SK-N-SH (cell line): ENCODE data around the gene CADPS2. TPM values are rescaled to one million over a fixed set of nuclear protein-coding genes. Genes with fewer than 3 reads are reported as not detected.

Experiments
- CTCF ChIA-PET: fragments of 300-600, 350-600 bp; formaldehyde crosslinking; extraction: SDS; loops from one replicate; lab custom pipeline; 2021; lab: Yijun Ruan, JAX
- POLR2A ChIA-PET: fragments of 350-600 bp; sonication (Branson Sonifier 250); formaldehyde crosslinking; extraction: SDS; loops from one replicate; lab custom pipeline; 2020; ENCODE audit warnings: antibody characterized with exemption, inconsistent platforms; lab: Yijun Ruan, JAX
- DNase-seq: peaks from one replicate; pipeline ENCODE4 v3.0.0; 2012
- H2AFZ ChIP-seq: fragments of 200-600 bp; sonication (generic); 2 replicates; pipeline ENCODE4 v1.8.1; 2016; ENCODE audit warnings: antibody characterized with exemption, mild to moderate bottlenecking, low read depth
- H3F3A ChIP-seq: fragments of 200-600 bp; sonication (generic); replicated peaks from 2 replicates; pipeline ENCODE3; 2016; ENCODE audit warnings: antibody characterized with exemption, mild to moderate bottlenecking; ENCODE audit not compliant: insufficient read depth
- H3K27ac ChIP-seq, 2 experiments: fragments of 200-500 bp in 1 of 2; fragments of 200-600 bp in 1 of 2; sonication (Bioruptor generic) in 1 of 2; sonication (generic), shearing (Covaris generic) in 1 of 2; 2 replicates each; pipeline versions ENCODE4 v1.5.1 to v1.6.1; 2014 to 2016; ENCODE audit warnings: low read depth in 2 of 2, inconsistent platforms in 1 of 2, low read length in 1 of 2, mild to moderate bottlenecking in 1 of 2, mixed read lengths in 1 of 2
- H3K27me3 ChIP-seq: fragments of 200-600 bp; sonication (generic), shearing (Covaris generic); 2 replicates; pipeline ENCODE4 v1.6.1; 2016; ENCODE audit warnings: mixed run types; ENCODE audit not compliant: insufficient read depth
- H3K36me3 ChIP-seq, 2 experiments: fragments of 200-500 bp in 1 of 2; fragments of 200-600 bp in 1 of 2; sonication (Bioruptor generic) in 1 of 2; sonication (generic) in 1 of 2; replicated peaks in 1 of 2; 2 replicates each; pipeline versions ENCODE3 to v1.5.1; 2014 to 2016; ENCODE audit warnings: low read length in 1 of 2, mild to moderate bottlenecking in 1 of 2; ENCODE audit not compliant: insufficient read depth in 2 of 2, control insufficient read depth in 1 of 2
- H3K4me1 ChIP-seq, 2 experiments: fragments of 200-500 bp in 1 of 2; fragments of 200-600 bp in 1 of 2; sonication (Bioruptor generic) in 1 of 2; sonication (generic), shearing (Covaris generic) in 1 of 2; 2 replicates each; pipeline versions ENCODE4 v1.5.1 to v1.6.1; 2014 to 2016; ENCODE audit warnings: low read depth in 1 of 2, low read length in 1 of 2, mixed run types in 1 of 2; ENCODE audit not compliant: insufficient read depth in 2 of 2, control insufficient read depth in 1 of 2
- H3K4me2 ChIP-seq: fragments of 200-600 bp; sonication (generic), shearing (Covaris generic); 2 replicates; pipeline ENCODE4 v1.6.1; 2017; ENCODE audit warnings: mixed run types
- H3K4me3 ChIP-seq, 2 experiments: fragments of 200-500 bp in 1 of 2; fragments of 200-600 bp in 1 of 2; sonication (Bioruptor generic) in 1 of 2; sonication (generic), shearing (Covaris generic) in 1 of 2; 2 replicates each; pipeline versions ENCODE4 v1.5.1 to v1.8.1; 2014 to 2016; ENCODE audit warnings: low read depth in 2 of 2, inconsistent platforms in 1 of 2, low read length in 1 of 2, mild to moderate bottlenecking in 1 of 2, mixed read lengths in 1 of 2, moderate library complexity in 1 of 2
- H3K79me2 ChIP-seq: fragments of 200-600 bp; sonication (generic); 2 replicates; pipeline ENCODE4 v1.8.1; 2017; ENCODE audit warnings: mild to moderate bottlenecking; ENCODE audit not compliant: insufficient read depth
- H3K9ac ChIP-seq: fragments of 200-600 bp; sonication (generic); 2 replicates; pipeline ENCODE4 v1.6.1; 2017; ENCODE audit warnings: mixed run types
- H3K9me2 ChIP-seq: fragments of 200-600 bp; sonication (generic); 2 replicates; pipeline ENCODE4 v1.6.1; 2017; ENCODE audit warnings: mixed run types
- H3K9me3 ChIP-seq: fragments of 200-600 bp; sonication (generic); 2 replicates; pipeline ENCODE4 v1.6.1; 2017; ENCODE audit warnings: mixed run types, mild to moderate bottlenecking, moderate library complexity
- H4K20me1 ChIP-seq: fragments of 200-600 bp; sonication (generic); 2 replicates; pipeline ENCODE4 v1.6.1; 2017; ENCODE audit warnings: mild to moderate bottlenecking, mixed run types; ENCODE audit not compliant: insufficient read depth
- ELF1 ChIP-seq: IDR thresholded peaks from 2 replicates; pipeline ENCODE4 v1.4.0; 2012
- EP300 ChIP-seq, 2 experiments: IDR thresholded peaks; 2 replicates each; pipeline versions ENCODE4 v1.4.0 to v1.6.1; 2012; ENCODE audit warnings: borderline replicate concordance in 1 of 2, low read depth in 1 of 2, low read length in 1 of 2
- FOSL2 ChIP-seq: IDR thresholded peaks from 2 replicates; pipeline ENCODE4 v1.4.0; 2012; ENCODE audit warnings: low read depth, mild to moderate bottlenecking, moderate library complexity, borderline replicate concordance
- FOXJ3 ChIP-seq: sonication (generic); formaldehyde crosslinking; IDR thresholded peaks from 2 replicates; pipeline ENCODE4 v1.5.1; 2020; ENCODE audit warnings: mild to moderate bottlenecking, missing genetic modification reagents
- FOXM1 ChIP-seq: IDR thresholded peaks from 2 replicates; pipeline ENCODE4 v1.4.0; 2012; ENCODE audit warnings: low read depth, mild to moderate bottlenecking
- GABPA ChIP-seq: IDR thresholded peaks from 2 replicates; pipeline ENCODE4 v1.4.0; 2012; ENCODE audit warnings: low read depth, mild to moderate bottlenecking
- JUND ChIP-seq: IDR thresholded peaks from 2 replicates; pipeline ENCODE4 v1.4.0; 2012
- MEF2A ChIP-seq: IDR thresholded peaks from 2 replicates; pipeline ENCODE4 v1.4.0; 2012; ENCODE audit warnings: low read depth, borderline replicate concordance
- MXI1 ChIP-seq: IDR thresholded peaks from 2 replicates; pipeline ENCODE4 v1.6.1; 2012; ENCODE audit warnings: mild to moderate bottlenecking, low read depth, low read length, improper control_type of control experiment
- NFIC ChIP-seq: IDR thresholded peaks from 2 replicates; pipeline ENCODE4 v1.4.0; 2012; ENCODE audit warnings: borderline replicate concordance
- NRF1 ChIP-seq: IDR thresholded peaks from 2 replicates; pipeline ENCODE4 v1.6.1; 2012; ENCODE audit warnings: low read depth, mild to moderate bottlenecking, low read length
- POLR2AphosphoS5 ChIP-seq: IDR thresholded peaks from 2 replicates; pipeline ENCODE4 v1.6.1; 2012; ENCODE audit warnings: low read depth, low read length
- RCOR1 ChIP-seq: fragments of 150-350 bp; IDR thresholded peaks from 2 replicates; pipeline ENCODE4 v1.6.1; 2017; ENCODE audit warnings: antibody characterized with exemption, low read length
- SMC3 ChIP-seq: IDR thresholded peaks from 2 replicates; pipeline ENCODE4 v1.6.1; 2012; ENCODE audit warnings: low read depth, low read length, improper control_type of control experiment
- TAF1 ChIP-seq: IDR thresholded peaks from 2 replicates; pipeline ENCODE4 v1.6.1; 2012; ENCODE audit warnings: low read depth, mild to moderate bottlenecking, low read length, moderate library complexity, borderline replicate concordance
- TCF12 ChIP-seq: IDR thresholded peaks from 2 replicates; pipeline ENCODE4 v1.4.0; 2012
- YY1 ChIP-seq: IDR thresholded peaks from 2 replicates; pipeline ENCODE4 v1.4.0; 2012; ENCODE audit warnings: low read depth, mild to moderate bottlenecking
- WGBS: methylation state at CpG from one replicate; pipeline ENCODE4 v1.1.6; 2017; ENCODE audit warnings: low lambda C conversion rate; 5-methylcytosine and 5-hydroxymethylcytosine counted together
- polyA plus RNA-seq, 3 experiments: library from polyadenylated mRNA; depleted of rRNA; stranded (reverse); fragments of >200 nt; gene quantifications; 2 replicates each; pipeline ENCODE4 v1.2.3, GENCODE V29; 2012
- TF ChIP-seq, protein P1 (sequence below): IDR thresholded peaks from 2 replicates; pipeline ENCODE4 v1.6.1; 2012; ENCODE audit warnings: mild to moderate bottlenecking, low read depth, low read length, moderate library complexity
- TF ChIP-seq, protein P2 (sequence below): fragments of 150-350 bp; IDR thresholded peaks from 2 replicates; pipeline ENCODE4 v1.6.1; 2016; ENCODE audit warnings: mild to moderate bottlenecking, low read depth, low read length
- TF ChIP-seq, protein P3 (sequence below): IDR thresholded peaks from 2 replicates; pipeline ENCODE4; 2012
- TF ChIP-seq, protein P4 (sequence below): IDR thresholded peaks from 2 replicates; pipeline ENCODE4 v1.4.0; 2012; ENCODE audit warnings: low read depth, borderline replicate concordance

The CADPS2 gene
- polyA plus RNA-seq, 1 of the 3 experiments (the other 2 are of a cell fraction), result 0.05 TPM

DNA sequence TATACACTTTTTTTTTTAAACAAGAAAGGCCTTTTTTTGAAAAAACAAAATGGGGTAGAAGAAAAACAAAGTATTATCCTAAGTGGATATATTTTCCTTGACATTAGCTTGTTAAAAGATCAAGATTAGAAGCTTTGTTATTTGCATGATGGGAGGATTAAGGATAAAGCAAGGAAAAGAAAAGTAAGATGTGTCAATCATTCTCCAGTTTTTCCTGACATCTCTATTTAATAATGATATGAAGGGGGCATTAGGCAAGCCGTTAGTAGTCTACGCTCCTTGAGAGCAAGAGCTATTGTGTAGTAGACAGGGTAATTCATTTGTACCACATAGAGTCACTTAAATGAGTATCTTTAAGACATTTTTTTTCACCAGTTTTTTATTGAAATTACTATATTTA, 324.9 kb downstream of the CADPS2 start (continued):
- TF ChIP-seq, protein P1, sequence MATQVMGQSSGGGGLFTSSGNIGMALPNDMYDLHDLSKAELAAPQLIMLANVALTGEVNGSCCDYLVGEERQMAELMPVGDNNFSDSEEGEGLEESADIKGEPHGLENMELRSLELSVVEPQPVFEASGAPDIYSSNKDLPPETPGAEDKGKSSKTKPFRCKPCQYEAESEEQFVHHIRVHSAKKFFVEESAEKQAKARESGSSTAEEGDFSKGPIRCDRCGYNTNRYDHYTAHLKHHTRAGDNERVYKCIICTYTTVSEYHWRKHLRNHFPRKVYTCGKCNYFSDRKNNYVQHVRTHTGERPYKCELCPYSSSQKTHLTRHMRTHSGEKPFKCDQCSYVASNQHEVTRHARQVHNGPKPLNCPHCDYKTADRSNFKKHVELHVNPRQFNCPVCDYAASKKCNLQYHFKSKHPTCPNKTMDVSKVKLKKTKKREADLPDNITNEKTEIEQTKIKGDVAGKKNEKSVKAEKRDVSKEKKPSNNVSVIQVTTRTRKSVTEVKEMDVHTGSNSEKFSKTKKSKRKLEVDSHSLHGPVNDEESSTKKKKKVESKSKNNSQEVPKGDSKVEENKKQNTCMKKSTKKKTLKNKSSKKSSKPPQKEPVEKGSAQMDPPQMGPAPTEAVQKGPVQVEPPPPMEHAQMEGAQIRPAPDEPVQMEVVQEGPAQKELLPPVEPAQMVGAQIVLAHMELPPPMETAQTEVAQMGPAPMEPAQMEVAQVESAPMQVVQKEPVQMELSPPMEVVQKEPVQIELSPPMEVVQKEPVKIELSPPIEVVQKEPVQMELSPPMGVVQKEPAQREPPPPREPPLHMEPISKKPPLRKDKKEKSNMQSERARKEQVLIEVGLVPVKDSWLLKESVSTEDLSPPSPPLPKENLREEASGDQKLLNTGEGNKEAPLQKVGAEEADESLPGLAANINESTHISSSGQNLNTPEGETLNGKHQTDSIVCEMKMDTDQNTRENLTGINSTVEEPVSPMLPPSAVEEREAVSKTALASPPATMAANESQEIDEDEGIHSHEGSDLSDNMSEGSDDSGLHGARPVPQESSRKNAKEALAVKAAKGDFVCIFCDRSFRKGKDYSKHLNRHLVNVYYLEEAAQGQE, result no peak
- TF ChIP-seq EP300 (IDR thresholded peaks at IDR 0.05; ENCODE audit: borderline replicate concordance in 1 of 2, low read depth in 1 of 2, low read length in 1 of 2) (no peak), FOXM1 (no peak), FOXJ3 (CRISPR knock-in tag) (no peak), POLR2AphosphoS5 (no peak), RCOR1 (no peak)

DNA sequence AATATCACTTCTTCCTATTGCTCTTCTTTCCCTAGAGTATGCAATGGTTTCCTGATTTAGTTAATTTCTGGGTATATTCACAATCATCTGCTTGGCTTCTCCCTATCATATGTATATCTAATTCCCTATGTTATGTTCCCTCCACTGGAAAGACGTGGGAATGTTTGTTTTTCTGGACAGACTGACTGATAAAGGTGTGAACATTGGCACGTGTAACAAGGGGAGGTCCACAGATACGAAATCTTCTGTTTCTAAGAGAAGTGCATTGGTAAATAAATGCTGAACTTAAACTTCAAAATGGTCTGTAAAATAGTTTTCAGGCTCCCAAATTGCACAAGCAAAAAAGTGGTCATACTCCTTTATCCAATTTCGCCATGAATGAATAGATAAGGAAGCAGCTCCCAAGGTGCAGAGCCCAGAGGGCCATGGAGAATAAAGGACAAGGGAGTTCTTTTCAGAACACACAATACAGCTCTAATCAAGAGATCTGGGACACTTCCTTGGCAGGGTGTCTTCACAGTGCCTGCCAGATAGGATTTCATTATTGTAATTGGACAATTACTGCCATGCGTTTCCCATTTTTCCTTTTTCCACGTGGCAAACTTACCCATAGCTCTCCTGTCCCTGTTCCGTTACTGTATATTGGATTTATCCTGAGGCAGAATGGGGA, 329.3 kb downstream of the CADPS2 start:
- Histone ChIP-seq H3K9ac (no peak overlapping the region), H3K4me1 (no peaks in the 10 kb centered on the region), H3K4me2 (no peak overlapping the region), H3K36me3 (no peaks in the 10 kb centered on the region), H3K9me2 (no peaks in the 10 kb centered on the region), H3K9me3 (no peaks in the 10 kb centered on the region; the same call in 1 of the 2 replicates), H3F3A (no peaks in the 10 kb centered on the region), H3K79me2 (no peaks in the 10 kb centered on the region), H3K27ac (no peak overlapping the region), H3K4me3 (no peak overlapping the region), H4K20me1 (no peaks in the 10 kb centered on the region), H2AFZ (no peak overlapping the region), H3K27me3 (no peaks in the 10 kb centered on the region)
- CTCF ChIA-PET, result interaction anchor here (1.1 to 1.5 kb wide), 4 partner anchors 14 to 29 kb away, joined by 3 to 6 read pairs (median 4); no protein-coding TSS in a partner anchor
- WGBS, result 3% methylated on average over 7 of the region's 7 CpGs
- POLR2A ChIA-PET, result no interaction called here
- no peak for DNase-seq
- TF ChIP-seq GABPA (no peak), NRF1 (no peak), JUND (no peak), TAF1 (no peak), FOSL2 (no peak), YY1 (no peak), SMC3 (no peak), MXI1 (no peak), MEF2A (no peak), TCF12 (no peak), ELF1 (no peak), NFIC (no peak), POLR2AphosphoS5 (no peak), EP300 (IDR thresholded peaks at IDR 0.05; ENCODE audit: borderline replicate concordance in 1 of 2, low read depth in 1 of 2, low read length in 1 of 2) (no peak), FOXJ3 (CRISPR knock-in tag) (no peak)
- TF ChIP-seq, protein P2, sequence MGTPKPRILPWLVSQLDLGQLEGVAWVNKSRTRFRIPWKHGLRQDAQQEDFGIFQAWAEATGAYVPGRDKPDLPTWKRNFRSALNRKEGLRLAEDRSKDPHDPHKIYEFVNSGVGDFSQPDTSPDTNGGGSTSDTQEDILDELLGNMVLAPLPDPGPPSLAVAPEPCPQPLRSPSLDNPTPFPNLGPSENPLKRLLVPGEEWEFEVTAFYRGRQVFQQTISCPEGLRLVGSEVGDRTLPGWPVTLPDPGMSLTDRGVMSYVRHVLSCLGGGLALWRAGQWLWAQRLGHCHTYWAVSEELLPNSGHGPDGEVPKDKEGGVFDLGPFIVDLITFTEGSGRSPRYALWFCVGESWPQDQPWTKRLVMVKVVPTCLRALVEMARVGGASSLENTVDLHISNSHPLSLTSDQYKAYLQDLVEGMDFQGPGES, result no peak
- TF ChIP-seq, protein P3, sequence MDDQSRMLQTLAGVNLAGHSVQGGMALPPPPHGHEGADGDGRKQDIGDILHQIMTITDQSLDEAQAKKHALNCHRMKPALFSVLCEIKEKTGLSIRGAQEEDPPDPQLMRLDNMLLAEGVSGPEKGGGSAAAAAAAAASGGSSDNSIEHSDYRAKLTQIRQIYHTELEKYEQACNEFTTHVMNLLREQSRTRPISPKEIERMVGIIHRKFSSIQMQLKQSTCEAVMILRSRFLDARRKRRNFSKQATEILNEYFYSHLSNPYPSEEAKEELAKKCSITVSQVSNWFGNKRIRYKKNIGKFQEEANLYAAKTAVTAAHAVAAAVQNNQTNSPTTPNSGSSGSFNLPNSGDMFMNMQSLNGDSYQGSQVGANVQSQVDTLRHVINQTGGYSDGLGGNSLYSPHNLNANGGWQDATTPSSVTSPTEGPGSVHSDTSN, result no peak
- TF ChIP-seq, protein P4, sequence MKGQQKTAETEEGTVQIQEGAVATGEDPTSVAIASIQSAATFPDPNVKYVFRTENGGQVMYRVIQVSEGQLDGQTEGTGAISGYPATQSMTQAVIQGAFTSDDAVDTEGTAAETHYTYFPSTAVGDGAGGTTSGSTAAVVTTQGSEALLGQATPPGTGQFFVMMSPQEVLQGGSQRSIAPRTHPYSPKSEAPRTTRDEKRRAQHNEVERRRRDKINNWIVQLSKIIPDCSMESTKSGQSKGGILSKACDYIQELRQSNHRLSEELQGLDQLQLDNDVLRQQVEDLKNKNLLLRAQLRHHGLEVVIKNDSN, result no peak
